ENCODE data around the gene SFXN5.

DNA sequence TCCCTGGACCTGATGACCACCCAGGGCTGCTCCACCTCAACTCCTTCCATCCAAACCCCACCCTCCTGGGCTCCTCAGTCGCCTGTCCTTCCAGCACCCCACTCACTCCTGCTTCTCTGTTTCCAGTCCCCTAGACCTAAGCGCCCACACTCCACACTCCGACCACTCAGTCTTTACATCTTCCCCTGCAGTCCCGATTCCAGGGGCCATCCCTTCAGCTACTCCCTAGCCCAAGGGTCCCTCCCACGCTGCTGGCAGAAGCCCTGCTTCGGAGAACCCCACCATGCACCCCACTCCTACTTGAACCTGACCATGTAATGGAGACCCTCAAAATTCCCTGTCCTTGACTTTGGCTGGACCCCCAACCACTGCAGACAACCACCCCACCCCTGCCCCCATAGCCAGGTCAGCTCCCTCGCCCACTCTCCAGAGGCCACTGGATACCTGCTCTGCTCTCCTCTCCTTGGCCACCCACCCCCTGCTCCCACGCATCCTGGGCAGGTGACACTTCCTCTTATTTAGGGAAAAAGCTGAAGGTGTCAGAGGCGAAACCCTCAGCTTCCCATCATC is 126.0 kb downstream of the SFXN5 start:
- no peak for TF ChIP-seq POLR2AphosphoS5 (IDR thresholded peaks at IDR 0.05; ENCODE audit: low read depth, low read length)
- TF ChIP-seq, protein P1, sequence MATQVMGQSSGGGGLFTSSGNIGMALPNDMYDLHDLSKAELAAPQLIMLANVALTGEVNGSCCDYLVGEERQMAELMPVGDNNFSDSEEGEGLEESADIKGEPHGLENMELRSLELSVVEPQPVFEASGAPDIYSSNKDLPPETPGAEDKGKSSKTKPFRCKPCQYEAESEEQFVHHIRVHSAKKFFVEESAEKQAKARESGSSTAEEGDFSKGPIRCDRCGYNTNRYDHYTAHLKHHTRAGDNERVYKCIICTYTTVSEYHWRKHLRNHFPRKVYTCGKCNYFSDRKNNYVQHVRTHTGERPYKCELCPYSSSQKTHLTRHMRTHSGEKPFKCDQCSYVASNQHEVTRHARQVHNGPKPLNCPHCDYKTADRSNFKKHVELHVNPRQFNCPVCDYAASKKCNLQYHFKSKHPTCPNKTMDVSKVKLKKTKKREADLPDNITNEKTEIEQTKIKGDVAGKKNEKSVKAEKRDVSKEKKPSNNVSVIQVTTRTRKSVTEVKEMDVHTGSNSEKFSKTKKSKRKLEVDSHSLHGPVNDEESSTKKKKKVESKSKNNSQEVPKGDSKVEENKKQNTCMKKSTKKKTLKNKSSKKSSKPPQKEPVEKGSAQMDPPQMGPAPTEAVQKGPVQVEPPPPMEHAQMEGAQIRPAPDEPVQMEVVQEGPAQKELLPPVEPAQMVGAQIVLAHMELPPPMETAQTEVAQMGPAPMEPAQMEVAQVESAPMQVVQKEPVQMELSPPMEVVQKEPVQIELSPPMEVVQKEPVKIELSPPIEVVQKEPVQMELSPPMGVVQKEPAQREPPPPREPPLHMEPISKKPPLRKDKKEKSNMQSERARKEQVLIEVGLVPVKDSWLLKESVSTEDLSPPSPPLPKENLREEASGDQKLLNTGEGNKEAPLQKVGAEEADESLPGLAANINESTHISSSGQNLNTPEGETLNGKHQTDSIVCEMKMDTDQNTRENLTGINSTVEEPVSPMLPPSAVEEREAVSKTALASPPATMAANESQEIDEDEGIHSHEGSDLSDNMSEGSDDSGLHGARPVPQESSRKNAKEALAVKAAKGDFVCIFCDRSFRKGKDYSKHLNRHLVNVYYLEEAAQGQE (IDR thresholded peaks at IDR 0.05; ENCODE audit: insufficient read depth in 1 of 2, low read depth in 2 of 2, low read length in 2 of 2), result no peak

Measured in PFSK-1 (cell line).